Tibial nerve (tissue), 4 donors: ENCODE data around the gene S1PR3. TPM values are rescaled to one million over a fixed set of nuclear protein-coding genes. Genes with fewer than 3 reads are reported as not detected.

Experiments
- DNase-seq, 2 donors: peaks; one replicate each; pipeline ENCODE4 v3.0.0-alpha.2; 2019; ENCODE audit warnings: low spot score in 2 of 2
- H3K27ac ChIP-seq, 4 donors: fragments of 200-600 bp; sonication (generic) in 3 of 4; one replicate each; pipeline ENCODE4 v1.5.1; 2017 to 2019; ENCODE audit warnings: mild to moderate bottlenecking in 1 of 4
- H3K27me3 ChIP-seq, 2 donors: fragments of 200-600 bp; sonication (generic) in 1 of 2; one replicate each; pipeline versions ENCODE4 v1.5.1 to v1.6.0; 2017 to 2019
- H3K36me3 ChIP-seq, 3 donors: fragments of 200-600 bp; sonication (generic); one replicate each; pipeline ENCODE4 v1.5.1; 2018 to 2019
- H3K4me1 ChIP-seq, 4 donors: fragments of 200-600 bp; sonication (generic) in 3 of 4; one replicate each; pipeline ENCODE4 v1.5.1; 2017 to 2019
- H3K4me3 ChIP-seq, 4 donors: fragments of 200-600 bp; sonication (generic) in 3 of 4; one replicate each; pipeline ENCODE4 v1.5.1; 2017 to 2019; ENCODE audit warnings: mild to moderate bottlenecking in 1 of 4, moderate library complexity in 1 of 4
- H3K9me3 ChIP-seq, 4 donors: fragments of 200-600 bp; sonication (generic) in 3 of 4; one replicate each; pipeline ENCODE4 v1.5.1; 2017 to 2019
- EP300 ChIP-seq, 2 donors: sonication (generic); formaldehyde crosslinking; IDR thresholded peaks; one replicate each; pipeline ENCODE4 v1.6.1; 2017; ENCODE audit warnings: antibody characterized with exemption in 2 of 2, mild to moderate bottlenecking in 1 of 2
- POLR2A ChIP-seq, 2 donors: fragments of 450-650 bp; IDR thresholded peaks; one replicate each; pipeline ENCODE4 v1.6.1; 2017; ENCODE audit warnings: antibody characterized with exemption in 2 of 2, mild to moderate bottlenecking in 2 of 2, moderate library complexity in 2 of 2
- WGBS, 2 donors: methylation state at CpG; one replicate each; pipeline ENCODE4 v1.1.5; 2018; 5-methylcytosine and 5-hydroxymethylcytosine counted together
- total RNA-seq, 4 donors: library from RNA; depleted of rRNA; stranded (reverse); fragments of >200 nt; gene quantifications; one replicate each; pipeline ENCODE4 v1.1.0, GENCODE V29; 2016
- TF ChIP-seq, protein P1 (sequence below), 5 experiments: fragments of 200-600 bp in 3 of 5; fragments of 450-650 bp in 2 of 5; sonication (generic) in 3 of 5; IDR thresholded peaks; one replicate each; pipeline ENCODE4 v1.5.1; 2016 to 2019; ENCODE audit warnings: antibody characterized with exemption in 5 of 5, mild to moderate bottlenecking in 3 of 5, moderate library complexity in 2 of 5

S1PR3 gene
- total RNA-seq, 4 donors from 2014 or later: 13.0 to 25.8 (median 14.5) TPM

DNA sequence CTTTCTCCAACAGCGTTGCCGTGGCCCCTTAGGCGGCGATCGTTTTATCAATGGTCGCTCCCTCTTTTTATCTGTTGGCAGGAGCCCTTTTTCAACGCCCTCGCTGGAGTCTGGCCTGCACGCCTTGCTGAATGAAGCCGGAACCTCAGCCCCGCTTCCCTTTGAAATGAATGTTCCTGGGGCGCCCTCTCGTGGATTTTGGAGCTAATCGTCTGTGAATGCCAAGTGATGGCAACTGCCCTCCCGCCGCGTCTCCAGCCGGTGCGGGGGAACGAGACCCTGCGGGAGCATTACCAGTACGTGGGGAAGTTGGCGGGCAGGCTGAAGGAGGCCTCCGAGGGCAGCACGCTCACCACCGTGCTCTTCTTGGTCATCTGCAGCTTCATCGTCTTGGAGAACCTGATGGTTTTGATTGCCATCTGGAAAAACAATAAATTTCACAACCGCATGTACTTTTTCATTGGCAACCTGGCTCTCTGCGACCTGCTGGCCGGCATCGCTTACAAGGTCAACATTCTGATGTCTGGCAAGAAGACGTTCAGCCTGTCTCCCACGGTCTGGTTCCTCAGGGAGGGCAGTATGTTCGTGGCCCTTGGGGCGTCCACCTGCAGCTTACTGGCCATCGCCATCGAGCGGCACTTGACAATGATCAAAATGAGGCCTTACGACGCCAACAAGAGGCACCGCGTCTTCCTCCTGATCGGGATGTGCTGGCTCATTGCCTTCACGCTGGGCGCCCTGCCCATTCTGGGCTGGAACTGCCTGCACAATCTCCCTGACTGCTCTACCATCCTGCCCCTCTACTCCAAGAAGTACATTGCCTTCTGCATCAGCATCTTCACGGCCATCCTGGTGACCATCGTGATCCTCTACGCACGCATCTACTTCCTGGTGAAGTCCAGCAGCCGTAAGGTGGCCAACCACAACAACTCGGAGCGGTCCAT, 10.0 kb downstream of the S1PR3 start:
- peak; percentile 86 to 94 for DNase-seq
- Histone ChIP-seq H3K4me1 (peaks cover 0 to 62% (median 34%) of the 10 kb centered on the region in 4 donors), H3K27ac (peak overlapping the region in 3 of 4 donors; percentile 13 to 86 (median 83)), H3K4me3 (peak overlapping the region in 1 of 4 donors; percentile 18), H3K9me3 (no peaks in the 10 kb centered on the region), H3K36me3 (peaks cover 0 to 23% (median 0%) of the 10 kb centered on the region in 3 donors), H3K27me3 (no peaks in the 10 kb centered on the region)
- TF ChIP-seq POLR2A (IDR thresholded peaks at IDR 0.05): no peak
- peak in 1 of 2 donors; percentile 17 for TF ChIP-seq EP300 (IDR thresholded peaks at IDR 0.05)
- TF ChIP-seq, protein P1, sequence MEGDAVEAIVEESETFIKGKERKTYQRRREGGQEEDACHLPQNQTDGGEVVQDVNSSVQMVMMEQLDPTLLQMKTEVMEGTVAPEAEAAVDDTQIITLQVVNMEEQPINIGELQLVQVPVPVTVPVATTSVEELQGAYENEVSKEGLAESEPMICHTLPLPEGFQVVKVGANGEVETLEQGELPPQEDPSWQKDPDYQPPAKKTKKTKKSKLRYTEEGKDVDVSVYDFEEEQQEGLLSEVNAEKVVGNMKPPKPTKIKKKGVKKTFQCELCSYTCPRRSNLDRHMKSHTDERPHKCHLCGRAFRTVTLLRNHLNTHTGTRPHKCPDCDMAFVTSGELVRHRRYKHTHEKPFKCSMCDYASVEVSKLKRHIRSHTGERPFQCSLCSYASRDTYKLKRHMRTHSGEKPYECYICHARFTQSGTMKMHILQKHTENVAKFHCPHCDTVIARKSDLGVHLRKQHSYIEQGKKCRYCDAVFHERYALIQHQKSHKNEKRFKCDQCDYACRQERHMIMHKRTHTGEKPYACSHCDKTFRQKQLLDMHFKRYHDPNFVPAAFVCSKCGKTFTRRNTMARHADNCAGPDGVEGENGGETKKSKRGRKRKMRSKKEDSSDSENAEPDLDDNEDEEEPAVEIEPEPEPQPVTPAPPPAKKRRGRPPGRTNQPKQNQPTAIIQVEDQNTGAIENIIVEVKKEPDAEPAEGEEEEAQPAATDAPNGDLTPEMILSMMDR (IDR thresholded peaks at IDR 0.05): peak; percentile 72 to 92 (median 80)
- WGBS, 2 donors: 24 to 26% methylated on average over 38 to 52 of the region's 52 CpGs

DNA sequence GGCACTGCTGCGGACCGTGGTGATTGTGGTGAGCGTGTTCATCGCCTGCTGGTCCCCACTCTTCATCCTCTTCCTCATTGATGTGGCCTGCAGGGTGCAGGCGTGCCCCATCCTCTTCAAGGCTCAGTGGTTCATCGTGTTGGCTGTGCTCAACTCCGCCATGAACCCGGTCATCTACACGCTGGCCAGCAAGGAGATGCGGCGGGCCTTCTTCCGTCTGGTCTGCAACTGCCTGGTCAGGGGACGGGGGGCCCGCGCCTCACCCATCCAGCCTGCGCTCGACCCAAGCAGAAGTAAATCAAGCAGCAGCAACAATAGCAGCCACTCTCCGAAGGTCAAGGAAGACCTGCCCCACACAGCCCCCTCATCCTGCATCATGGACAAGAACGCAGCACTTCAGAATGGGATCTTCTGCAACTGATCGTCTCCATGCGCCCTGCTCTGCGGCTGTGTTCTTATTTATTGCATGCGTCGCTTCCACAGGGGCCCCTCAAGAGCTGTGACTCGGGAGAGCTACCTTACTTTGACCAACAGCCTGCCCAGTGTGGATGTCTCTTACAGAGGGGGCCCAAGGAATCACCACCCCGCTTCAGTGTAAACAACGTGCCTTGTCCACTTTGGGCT, 10.8 kb downstream of the S1PR3 start:
- TF ChIP-seq EP300 (IDR thresholded peaks at IDR 0.05): no peak
- TF ChIP-seq, protein P1 (IDR thresholded peaks at IDR 0.05): no peak
- no peak for TF ChIP-seq POLR2A (IDR thresholded peaks at IDR 0.05)
- Histone ChIP-seq H3K9me3 (no peaks in the 10 kb centered on the region), H3K4me1 (peaks cover 0 to 60% (median 27%) of the 10 kb centered on the region in 4 donors), H3K36me3 (peaks cover 0 to 23% (median 0%) of the 10 kb centered on the region in 3 donors), H3K4me3 (no peak overlapping the region), H3K27me3 (no peaks in the 10 kb centered on the region), H3K27ac (no peak overlapping the region)
- no peak for DNase-seq
- 86 to 89% methylated on average over 26 to 27 of the region's 27 CpGs for WGBS, 2 donors

DNA sequence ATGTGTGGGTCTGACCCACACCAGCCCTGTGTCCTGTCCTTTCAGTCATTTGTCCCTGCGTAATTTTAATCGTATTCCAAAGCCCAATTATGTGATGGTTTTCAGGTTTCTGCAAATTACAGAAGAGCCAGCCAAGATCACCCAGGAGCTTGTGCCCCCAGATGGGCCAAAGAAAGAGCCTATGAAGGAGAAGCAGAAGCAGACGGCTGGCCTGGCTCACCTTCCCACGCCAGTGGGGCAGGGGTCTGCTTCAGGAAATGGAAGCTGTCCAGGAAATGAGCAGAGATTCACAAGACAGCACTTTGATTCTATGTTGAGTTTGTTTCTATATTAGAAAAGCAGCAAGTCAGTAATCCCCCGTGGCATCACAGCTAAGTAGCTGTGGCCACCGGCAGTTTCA, 11.7 kb downstream of the S1PR3 start:
- WGBS, 2 donors: 88 to 89% methylated on average over 6 of the region's 6 CpGs
- no peak for DNase-seq

DNA sequence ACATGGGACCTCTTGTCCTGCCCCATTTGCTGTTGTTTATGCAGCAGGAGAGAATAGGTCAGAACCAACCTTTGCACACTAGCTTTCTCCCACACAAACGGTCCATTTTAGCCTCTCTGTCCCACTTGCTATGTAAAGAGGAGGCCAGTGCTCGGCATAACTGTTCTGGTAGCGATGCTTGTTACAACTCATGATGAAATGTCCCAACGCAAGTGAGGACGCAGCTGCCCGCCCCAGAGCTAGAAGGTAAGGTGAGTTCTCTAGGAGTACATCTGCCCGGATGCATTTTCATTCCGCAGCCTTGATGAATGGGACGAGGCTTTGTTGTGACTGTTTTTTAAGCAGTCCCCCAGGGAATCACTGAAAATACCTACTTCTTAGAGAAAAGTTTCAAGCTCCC, 14.1 kb downstream of the S1PR3 start:
- TF ChIP-seq, protein P1 (IDR thresholded peaks at IDR 0.05): no peak
- TF ChIP-seq POLR2A (IDR thresholded peaks at IDR 0.05): no peak
- no peak for TF ChIP-seq EP300 (IDR thresholded peaks at IDR 0.05)
- no peaks in the 10 kb centered on the region for H3K9me3 ChIP-seq
- peaks cover 0 to 27% (median 8%) of the 10 kb centered on the region in 4 donors for H3K4me1 ChIP-seq
- DNase-seq: peak in 1 of 2 donors; percentile 4
- 78 to 79% methylated on average over 9 of the region's 9 CpGs for WGBS, 2 donors
- H3K27me3 ChIP-seq: no peaks in the 10 kb centered on the region
- H3K36me3 ChIP-seq: peaks cover 0 to 23% (median 0%) of the 10 kb centered on the region in 3 donors
- H3K4me3 ChIP-seq: no peak overlapping the region
- no peak overlapping the region for H3K27ac ChIP-seq

More for the DNA sequence above, 11.7 kb downstream of the S1PR3 start:
- H3K36me3 ChIP-seq: peaks cover 0 to 23% (median 0%) of the 10 kb centered on the region in 3 donors
- H3K4me3 ChIP-seq: no peak overlapping the region
- peaks cover 0 to 51% (median 25%) of the 10 kb centered on the region in 4 donors for H3K4me1 ChIP-seq
- TF ChIP-seq EP300 (IDR thresholded peaks at IDR 0.05) (no peak), POLR2A (IDR thresholded peaks at IDR 0.05) (no peak)
- TF ChIP-seq, protein P1 (IDR thresholded peaks at IDR 0.05): no peak
- no peaks in the 10 kb centered on the region for H3K27me3 ChIP-seq
- no peaks in the 10 kb centered on the region for H3K9me3 ChIP-seq
- H3K27ac ChIP-seq: no peak overlapping the region
